Endometrium (tissue), 2 donors: ENCODE results near the gene PIK3C3.
"Not testable (repeated sequence)": the region's sequence is repeated elsewhere in the genome, so short reads cannot be mapped to it uniquely, and the experiment has no call there.

Source experiments
- FAIRE-seq: peaks from 2 replicates; lab custom pipeline; 2012; peaks lifted over from hg19 to GRCh38; lab: Jason Lieb, UNC
- donor health status: control.
- donor health status: control.

The PIK3C3 gene

DNA sequence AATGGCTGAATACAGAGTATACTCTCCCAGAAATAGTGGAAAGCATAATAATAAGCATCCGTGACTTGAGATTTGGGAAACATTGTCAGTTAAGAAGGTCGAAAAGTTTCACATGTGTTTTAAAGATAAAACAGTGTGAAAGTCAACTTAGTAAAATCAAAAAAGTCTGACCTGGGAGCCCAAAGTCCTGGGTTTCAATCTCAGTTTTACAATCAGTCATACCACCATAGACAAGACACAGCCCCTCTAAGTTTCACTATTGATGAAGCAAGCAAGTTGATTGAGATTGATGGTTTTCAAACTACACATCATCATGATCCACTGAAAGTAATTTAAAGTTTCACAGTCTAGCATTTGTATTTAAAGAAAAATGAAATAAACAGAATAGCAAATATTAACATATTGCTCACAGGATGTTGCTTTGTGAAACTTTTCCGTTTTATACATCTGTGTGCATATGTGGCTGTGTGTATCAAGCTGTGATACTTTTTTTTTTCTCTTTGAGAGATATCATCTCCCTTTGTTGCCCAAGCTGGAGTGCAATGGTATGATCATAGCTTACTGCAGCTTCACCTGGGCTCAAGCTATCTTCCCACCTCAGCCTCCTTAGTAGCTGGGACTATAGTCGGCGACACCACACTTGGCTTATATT lies 71.1 kb downstream of the PIK3C3 start:
- FAIRE-seq: no peak

DNA sequence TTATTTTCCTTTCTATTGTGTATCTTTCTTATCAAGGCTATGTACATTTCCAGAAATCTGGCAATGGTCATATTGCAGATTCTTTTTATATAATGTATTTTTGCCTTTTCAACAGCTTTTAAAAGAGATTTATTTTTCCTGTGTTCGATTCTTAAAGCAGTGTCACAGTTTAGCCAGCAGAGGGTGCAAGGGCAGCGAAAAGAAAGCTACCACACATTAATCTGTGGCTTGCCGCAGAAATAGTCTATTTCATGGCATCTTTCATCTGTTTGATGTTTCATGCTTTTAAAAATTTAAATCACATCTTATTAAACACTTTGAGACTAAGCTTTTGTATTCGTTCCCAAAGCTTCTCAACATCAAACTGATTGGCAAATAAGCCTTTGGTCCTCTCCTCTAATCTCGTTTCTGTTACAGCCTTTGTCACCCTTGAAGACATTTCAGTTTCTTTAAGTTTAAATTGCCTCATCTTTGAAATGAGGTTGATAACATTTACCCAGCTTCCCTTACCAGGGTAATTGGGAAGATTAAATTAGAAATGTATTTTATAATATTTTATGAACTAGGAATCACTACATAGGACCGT lies 73.3 kb downstream of the PIK3C3 start:
- FAIRE-seq: peak; percentile 60

DNA sequence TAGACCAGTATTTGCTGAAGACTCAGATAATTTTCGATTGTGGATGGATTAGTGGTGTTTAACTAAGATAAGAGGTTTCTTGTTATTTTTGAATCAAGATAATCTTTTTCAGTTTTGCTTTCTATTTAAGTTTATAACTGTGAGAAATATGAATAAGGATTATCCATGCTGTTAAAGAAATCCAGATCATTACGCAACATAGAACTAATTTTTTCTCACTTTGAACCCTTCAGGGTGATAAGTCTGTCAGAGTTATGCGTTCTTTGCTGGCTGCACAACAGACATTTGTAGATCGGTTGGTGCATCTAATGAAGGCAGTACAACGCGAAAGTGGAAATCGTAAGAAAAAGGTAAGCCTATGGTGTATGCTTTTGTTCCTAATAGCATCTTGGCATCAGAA lies 74.1 kb downstream of the PIK3C3 start:
- FAIRE-seq: no peak

DNA sequence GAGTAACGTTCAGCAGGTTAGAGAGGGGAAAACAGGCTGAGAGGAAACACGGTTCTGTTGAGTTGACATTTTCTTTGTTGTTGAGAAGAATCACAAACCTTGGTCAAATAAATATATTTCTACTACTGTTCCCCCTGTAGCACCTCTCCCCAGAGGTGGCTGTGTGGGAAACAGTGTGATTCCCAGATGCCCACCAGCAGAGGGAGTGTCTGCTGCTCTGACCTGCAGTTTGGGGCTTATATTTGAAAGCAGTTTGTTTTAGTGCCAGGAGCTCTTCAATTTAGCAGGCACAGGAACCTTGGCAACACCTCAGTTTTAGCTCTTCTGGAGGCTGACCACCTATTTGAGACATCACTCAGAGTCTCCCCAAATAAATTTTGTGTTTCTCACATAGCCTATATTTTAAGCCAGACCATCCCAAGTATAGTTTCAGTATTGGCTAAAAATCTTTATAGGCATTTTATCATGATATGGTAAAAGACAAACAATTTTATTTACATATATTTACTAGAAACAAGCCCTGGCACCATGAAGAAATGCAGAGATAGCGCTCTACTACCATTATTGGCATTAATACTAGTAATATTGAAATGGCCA lies 75.7 kb downstream of the PIK3C3 start:
- no peak for FAIRE-seq

DNA sequence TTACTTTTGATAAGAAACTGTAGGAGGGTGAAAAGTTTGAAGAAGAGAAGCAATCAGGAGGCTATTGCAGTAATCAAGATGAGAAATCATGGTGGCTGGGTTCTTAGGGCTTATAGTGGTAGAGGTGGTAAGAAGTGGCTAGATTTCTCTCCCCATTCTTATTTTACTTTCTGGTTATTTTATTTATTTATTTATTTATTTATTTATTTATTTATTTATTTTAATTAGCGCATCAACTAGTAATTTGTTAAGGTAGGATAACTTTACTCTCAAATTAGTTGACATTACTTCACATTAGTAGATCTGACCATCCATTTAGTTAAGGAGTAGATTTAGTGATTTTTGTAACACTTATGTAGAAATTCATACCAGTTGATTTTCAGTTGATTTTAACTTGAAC lies 77.4 kb downstream of the PIK3C3 start:
- FAIRE-seq: no peak

DNA sequence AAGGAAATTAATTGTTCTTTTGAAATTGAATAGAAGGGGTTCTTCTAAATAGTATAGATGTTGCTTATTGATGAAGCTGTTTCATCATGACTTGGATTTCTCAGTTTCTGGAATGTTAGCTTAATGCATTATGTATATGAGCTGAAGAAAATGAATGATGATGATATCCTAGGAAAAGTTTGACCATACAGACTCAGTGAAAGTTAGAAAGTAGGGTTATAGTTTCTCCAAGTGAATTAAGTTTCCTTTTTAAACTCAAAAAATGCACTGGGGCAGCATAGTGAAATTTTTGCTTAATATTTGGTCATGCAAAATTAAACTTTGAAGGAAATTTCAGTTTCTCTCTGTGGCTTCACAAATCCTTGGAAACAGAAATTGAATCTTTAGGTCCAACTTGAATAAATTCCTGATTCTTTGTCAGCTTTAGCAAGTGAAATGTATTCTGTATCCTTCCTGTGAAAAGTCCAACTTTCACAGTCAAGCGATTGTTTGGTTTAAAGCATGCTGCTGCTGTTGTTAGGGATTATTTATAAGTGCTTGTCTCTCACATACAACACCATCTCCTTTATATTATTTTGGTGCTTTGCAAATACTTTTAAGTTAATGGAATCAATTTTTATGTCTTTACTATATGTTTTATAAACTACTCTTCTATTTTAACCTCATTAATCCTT lies 78.2 kb downstream of the PIK3C3 start:
- no peak for FAIRE-seq

DNA sequence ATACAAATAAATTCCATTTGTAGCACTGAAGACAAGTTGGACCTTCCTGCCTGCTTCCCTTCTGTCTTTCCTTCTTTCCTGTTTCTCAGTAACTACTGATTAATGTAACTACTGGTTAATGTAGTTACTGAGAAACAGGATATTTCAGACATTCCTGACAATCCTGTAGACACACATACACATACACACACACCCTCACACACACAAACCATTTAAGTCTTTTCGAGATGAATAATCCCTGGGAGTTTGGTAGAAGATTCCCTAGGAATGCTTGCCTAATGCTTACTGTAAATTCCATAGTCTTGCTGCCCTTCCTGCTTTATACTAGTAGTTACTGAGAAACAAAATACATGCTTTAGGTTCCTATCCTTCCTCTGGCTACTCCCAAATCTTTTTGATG lies 83.9 kb downstream of the PIK3C3 start:
- FAIRE-seq: no peak

DNA sequence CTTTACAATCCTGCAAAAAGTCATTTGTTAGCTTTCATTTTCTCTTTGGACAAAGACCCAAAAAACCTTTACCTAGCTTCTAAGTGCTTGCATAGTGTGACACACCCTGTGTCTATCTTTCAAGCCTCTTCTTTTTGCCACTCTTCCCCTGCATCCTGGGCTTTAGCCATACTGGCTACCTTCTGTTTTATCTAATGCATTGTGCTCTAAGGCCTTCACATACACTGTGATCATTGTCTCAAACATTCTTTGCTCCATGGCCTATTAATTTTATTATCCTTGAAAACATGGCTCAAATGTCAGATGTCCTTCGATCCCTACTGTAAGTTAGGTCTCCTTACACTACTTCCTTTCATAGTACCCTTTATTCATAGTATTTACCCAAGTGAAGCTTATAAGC lies 84.4 kb downstream of the PIK3C3 start:
- FAIRE-seq: no peak

DNA sequence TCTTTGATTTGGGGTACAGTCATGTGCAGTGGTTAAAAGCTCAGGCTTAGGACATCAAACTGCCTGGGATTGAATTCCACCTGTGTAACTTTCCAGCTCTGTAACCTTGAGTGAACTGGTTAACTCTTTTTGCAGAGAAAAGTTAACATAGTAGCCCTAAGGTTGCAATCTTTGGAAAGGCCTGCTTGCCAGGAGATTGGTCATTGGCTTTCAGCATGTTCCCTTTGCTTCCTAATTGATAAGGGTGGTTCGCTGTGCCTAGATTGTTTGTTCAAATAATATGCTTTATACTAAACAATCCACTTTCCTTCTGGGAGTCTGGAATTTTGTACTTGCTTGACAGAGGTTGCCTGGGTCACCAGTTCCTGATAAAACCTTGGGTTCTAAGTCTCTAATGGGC lies 86.8 kb downstream of the PIK3C3 start:
- no peak for FAIRE-seq

DNA sequence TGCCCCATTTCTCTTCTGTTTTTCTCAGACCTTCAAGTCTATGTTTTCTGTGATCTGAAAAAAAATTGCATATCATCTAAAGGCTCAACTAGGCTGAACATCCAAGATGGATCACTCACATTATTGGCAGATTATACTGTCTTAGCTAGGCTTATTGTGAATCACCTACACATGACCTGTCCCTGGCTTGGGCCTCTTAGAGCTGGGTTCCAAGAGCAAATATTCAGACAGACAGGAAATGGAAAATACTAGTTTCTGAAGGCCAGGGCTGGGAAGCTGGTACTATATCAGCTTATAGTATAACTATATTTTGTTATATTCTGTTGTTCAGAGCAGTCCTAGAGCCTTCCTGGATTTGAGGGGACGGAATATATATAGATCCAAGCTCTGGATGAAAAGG lies 90.3 kb downstream of the PIK3C3 start:
- no peak for FAIRE-seq

DNA sequence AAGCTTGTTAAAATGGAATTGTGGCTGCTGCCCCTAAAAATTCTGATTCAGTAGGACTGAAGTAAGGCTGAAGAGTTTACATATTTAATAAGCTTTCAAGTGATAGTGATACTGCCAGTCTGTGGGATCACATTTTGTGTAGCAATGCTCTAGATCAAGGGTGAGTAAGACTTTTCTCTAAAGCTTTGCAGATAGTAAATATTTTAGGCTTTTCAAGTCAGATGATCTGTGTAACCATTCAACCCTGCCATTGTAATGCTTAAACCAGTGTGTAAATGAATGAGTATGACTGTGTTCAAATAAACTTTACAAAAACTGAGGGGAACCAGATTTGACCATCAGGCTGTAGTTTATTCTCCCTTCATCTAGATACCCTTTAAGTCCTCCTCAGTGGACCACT lies 92.7 kb downstream of the PIK3C3 start:
- FAIRE-seq: no peak

DNA sequence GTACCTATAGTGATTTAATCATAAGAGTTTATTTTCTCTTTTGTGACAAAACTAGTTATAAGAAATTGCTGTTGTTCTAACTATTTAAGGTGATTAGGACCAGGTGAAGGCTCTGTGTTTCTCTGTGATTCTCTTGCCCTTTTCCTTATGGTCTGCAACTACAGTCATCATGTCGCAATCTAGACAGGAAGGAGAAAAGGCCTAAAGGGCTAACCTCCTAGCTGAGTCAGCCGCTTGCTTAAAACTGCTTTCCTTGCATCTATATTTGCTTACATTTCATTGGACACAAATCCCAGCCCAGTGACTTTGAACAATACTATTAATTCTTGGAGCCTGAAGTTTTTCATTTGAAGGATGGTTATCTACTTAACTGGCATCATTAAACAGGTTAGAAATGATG lies 93.1 kb downstream of the PIK3C3 start:
- no peak for FAIRE-seq

DNA sequence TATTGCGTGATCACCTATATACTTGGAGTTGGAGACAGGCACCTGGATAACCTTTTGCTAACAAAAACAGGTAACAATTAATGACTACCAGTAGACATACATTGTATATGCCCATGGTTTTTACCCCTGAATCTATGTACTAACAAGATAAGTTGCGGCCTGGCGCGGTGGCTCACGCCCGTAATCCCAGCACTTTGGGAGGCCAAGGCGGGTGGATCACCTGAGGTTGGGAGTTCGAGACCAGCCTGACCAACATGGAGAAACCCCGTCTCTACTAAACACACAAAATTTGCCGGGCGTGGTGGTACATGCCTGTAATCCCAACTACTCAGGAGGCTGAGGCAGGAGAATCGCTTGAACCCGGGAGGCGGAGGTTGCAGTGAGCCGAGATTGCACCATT lies 94.5 kb downstream of the PIK3C3 start:
- not testable (repeated sequence) for FAIRE-seq

DNA sequence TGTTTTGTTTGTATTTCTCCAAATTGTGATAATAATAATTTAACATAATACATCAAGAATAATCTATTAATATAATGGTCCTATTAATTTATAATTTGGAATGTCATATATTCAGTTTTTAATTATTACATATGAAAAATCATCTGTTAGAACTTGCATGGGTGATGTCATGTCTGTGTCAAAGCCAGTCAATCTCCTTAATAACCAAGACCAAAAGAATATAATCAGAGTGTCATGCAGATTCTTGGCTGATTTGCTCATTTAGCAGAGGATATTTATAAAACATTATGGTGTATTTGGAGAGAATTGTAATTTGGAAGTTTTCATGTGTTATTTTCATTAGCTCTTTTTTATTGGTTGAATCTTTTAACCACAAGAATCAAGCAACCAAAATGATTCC lies 96.4 kb downstream of the PIK3C3 start:
- FAIRE-seq: no peak

DNA sequence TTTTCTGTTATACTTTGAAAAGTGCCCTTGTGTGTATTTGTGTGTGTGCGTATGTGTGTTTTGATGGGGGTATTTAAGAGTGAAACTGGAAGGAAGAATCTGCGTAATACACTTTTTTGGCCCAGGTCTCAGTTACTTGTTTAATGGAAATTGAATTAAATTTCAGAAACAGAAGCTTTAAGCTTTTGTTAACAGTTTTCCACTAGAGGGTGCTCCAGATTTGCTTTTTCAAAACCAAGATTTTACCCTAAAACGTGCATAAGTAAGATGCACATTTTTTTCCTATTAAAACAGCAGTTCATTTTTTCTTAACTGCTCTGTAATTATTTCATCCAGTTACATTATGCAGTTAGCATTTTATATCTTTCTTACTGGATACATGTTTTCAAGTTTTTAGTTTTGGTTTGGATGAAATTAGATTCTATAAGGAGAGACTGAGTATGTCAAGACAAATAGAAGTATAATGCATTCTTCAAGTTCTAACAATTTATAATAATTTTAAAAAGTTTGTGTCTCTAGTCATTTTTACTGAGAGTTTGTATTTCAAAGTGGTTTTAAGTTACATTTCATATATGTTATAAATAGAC lies 97.2 kb downstream of the PIK3C3 start:
- FAIRE-seq: peak; percentile 39

DNA sequence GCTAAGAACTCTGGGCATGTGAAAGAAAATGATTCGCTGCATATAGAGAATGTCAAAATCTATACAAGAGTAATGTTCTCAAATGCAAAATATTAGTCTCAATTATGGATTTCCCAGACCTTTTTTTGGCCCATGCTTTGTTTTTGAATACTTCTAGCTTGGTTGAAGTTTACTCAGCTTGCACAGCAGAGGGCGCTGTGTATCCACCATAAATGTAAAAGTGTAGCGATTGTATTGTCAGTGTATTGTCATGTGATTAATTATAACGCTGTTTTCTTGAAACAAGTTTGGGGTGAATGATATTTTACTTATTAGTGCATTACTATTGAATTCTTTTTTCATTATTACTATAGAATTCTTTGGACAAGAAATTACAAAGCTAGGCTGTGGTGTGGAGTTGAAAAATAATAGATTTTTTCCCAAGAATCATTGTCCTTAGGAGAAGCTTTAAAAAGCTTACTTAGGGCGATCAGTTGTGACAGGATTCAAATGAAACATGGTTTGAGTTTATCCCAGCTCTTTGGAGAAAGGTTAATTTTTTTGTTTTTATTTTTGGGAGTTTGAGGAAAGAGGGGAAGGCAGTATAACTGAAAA lies 98.3 kb downstream of the PIK3C3 start:
- FAIRE-seq: peak; percentile 21

DNA sequence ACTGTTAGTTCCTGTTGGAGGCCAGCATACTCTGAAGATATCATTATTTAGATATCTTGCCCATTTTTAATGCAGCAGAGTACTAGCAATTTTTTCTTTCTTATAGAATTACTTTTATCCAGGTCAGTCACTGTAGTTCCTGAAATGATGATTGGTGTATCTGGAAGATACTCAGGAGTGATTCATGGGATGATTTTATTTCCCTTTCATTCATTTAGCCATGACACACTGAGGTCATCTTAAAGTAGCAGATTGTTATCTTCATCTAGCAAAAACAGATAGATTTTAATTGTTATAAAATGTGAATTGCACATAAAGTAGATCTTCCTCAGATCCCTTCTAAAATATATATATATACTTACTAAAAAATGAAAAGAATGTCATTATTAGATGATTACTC lies 109.1 kb downstream of the PIK3C3 start:
- FAIRE-seq: no peak

DNA sequence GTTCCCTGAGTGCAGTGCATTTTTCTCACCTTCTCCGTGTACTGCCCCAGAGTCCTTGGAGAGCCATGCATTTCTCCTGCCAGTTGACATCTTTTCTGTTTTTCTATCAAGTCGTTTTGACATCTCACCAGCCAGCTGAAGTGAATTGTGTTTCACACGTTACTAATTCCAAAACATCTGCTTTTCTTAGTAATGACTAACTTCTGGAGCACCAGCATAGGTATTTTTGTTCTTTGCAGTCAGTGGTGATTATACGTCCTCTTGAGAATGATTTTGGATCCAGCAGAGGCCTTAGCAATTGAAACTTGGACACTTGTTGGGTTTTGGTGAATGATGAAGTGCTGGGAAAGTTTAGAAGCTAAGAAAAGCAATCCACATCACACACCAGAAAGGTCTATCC lies 112.5 kb downstream of the PIK3C3 start:
- FAIRE-seq: no peak

DNA sequence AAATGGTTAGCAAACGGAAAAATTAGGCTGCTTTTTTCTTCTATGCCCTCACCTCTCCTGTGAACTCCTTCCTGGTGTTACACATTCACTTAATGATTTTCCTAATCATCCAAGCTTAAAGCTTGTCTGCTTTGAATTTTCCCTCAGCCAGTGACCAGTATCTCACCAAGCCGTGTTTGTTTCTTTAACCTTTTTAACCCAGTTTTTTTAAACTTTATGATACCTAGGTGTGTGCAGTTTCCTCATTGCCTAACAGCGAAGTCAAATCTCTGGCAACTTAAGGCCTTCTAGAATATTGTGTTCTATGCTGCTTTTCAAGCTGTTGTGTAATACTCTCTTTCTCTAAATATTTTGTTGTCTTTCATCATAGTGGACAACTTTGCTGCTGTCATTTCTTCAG lies 113.0 kb downstream of the PIK3C3 start:
- no peak for FAIRE-seq

DNA sequence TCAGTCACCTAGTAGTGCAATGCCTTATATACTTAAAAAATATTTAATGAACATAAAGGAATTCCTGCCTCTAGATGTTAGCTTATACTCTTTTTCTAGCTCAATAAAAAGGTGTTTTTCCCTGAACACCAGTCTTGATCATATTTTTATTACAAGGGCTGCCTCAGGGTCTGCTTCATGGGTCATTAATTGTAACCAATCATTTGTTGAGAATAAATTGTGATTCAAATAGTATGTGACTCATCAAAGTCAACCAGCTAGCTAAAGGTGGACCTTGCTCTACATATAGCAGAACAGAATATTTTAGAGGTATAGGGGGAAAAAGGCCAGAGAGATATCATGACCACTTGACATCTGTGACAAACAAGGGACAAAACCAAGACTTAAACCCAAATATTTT lies 114.0 kb downstream of the PIK3C3 start:
- FAIRE-seq: no peak

DNA sequence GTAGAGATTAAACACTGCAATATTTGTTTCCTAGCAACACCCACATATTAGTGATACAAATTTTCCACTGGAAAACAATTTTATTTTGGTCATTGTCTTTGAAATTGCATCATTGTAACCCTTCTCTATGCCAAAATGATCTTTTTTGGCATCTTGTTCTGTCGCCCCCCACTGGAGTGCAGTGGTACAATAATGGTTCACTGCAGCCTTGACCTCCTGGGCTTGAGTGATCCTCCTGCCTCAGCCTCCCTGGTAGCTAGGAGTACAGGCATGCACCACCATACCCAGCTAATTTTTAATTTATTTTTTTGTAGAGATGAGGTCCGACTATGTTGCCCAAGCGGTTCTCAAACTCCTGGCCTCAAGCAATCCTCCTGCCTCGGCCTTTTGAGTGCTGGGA lies 117.4 kb downstream of the PIK3C3 start:
- FAIRE-seq: no peak

DNA sequence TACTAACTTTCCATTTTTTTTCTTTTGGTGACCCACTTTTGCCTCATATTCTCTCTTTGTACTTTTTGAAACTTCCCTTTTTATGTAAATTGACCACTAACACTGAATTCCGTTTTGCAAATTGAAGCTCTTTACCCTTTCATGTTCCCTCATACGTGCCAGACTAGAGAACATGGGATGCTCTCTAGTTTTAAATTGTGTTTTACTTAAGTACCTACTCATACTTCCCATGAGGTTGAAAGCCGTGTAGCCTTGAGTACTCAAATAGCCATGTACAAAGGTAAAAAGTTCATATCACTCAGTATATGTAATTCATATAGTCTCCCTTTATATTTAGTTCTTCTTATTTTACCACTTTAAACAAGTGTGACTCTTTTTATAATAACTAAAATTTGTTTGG lies 119.7 kb downstream of the PIK3C3 start:
- no peak for FAIRE-seq

DNA sequence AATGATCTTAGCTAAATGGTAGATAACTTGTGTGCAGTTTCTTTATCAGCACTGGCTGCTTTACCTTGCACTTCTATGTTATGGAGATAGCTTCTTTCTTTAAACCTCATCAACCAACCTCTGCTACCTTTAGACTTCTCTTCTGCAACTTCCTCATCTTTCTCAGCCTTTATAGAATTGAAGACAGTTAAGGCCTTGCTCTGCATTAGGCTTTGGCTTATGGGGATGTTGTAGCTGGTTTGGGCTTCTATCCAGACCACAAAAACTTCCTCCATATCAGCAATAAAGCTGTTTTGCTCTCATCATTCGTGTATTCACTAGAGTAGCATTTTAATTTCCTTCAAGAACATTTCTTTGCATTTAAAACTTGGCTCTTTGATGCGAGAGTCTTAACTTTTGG lies 123.7 kb downstream of the PIK3C3 start:
- FAIRE-seq: no peak
